Measurements from ENCODE around the gene SV2B. TPM values are rescaled to one million over a fixed set of nuclear protein-coding genes. Genes with fewer than 3 reads are reported as not detected.

Gene SV2B
- total RNA-seq, 1 experiment from 2014 or later = not detected

DNA sequence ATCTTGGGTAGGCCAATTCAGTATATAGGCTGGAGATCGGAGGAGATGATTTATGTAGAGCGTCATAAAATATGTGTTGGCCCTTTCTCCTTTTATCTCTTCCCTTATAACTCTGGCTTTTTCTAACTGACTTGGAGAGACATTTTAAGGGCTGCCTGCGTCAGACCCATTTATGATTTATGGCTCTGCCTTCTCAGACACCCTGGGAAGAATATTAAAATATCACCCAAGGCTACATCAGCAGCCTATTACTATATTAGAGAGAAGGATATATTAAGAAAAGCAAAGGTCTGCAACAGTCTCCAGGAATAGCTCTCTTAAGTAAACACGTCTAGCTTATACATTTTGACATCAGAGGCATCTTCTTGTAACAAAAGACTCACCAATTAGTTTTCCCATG lies 179.4 kb downstream of the SV2B start:
- no peak overlapping the region for H3K9ac ChIP-seq (ENCODE audit: low read length)
- ATAC-seq (no peak), DNase-seq (no peak)
- H3K79me2 ChIP-seq (ENCODE audit: low read length) = no peaks in the 10 kb centered on the region
- H3K27ac ChIP-seq (ENCODE audit: low read length) = no peak overlapping the region
- no peaks in the 10 kb centered on the region for H4K20me1 ChIP-seq (ENCODE audit: low read length)
- H3F3A ChIP-seq (ENCODE audit: low read length, unreplicated experiment) = no peaks in the 10 kb centered on the region
- H2AFZ ChIP-seq (ENCODE audit: low read length) = no peak overlapping the region
- peaks cover 33% of the 10 kb centered on the region for H3K27me3 ChIP-seq (ENCODE audit: low read length)
- H3K36me3 ChIP-seq (ENCODE audit: low read depth, low read length) = no peaks in the 10 kb centered on the region
- ChIA-PET POLR2A (ENCODE audit: unreplicated experiment) (no interaction called here), CTCF (no interaction called here)
- H3K9me2 ChIP-seq (replicated peaks; ENCODE audit: low read length) = no peaks in the 10 kb centered on the region
- intact Hi-C loops (cut with micrococcal nuclease) = no loop called here
- no TSS peak for BruUV-seq (replicated peaks)
- H3K4me3 ChIP-seq (ENCODE audit: low read length) = no peak overlapping the region
- no peak overlapping the region for H3K4me2 ChIP-seq (ENCODE audit: low read length)
- H3K9me3 ChIP-seq (ENCODE audit: low read length) = no peaks in the 10 kb centered on the region
- no peak for TF ChIP-seq EZH2 (IDR thresholded peaks at IDR 0.05; ENCODE audit: low read length, unreplicated experiment)
- TF ChIP-seq EZH2phosphoT487 (IDR thresholded peaks at IDR 0.05; ENCODE audit: borderline replicate concordance, low read length) = no peak
- TF ChIP-seq, protein P1, sequence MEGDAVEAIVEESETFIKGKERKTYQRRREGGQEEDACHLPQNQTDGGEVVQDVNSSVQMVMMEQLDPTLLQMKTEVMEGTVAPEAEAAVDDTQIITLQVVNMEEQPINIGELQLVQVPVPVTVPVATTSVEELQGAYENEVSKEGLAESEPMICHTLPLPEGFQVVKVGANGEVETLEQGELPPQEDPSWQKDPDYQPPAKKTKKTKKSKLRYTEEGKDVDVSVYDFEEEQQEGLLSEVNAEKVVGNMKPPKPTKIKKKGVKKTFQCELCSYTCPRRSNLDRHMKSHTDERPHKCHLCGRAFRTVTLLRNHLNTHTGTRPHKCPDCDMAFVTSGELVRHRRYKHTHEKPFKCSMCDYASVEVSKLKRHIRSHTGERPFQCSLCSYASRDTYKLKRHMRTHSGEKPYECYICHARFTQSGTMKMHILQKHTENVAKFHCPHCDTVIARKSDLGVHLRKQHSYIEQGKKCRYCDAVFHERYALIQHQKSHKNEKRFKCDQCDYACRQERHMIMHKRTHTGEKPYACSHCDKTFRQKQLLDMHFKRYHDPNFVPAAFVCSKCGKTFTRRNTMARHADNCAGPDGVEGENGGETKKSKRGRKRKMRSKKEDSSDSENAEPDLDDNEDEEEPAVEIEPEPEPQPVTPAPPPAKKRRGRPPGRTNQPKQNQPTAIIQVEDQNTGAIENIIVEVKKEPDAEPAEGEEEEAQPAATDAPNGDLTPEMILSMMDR (conservative IDR thresholded peaks at IDR 0.05; ENCODE audit: low read depth, low read length) = no peak
- H3K4me1 ChIP-seq (ENCODE audit: insufficient read depth, low read length) = no peaks in the 10 kb centered on the region

DNA sequence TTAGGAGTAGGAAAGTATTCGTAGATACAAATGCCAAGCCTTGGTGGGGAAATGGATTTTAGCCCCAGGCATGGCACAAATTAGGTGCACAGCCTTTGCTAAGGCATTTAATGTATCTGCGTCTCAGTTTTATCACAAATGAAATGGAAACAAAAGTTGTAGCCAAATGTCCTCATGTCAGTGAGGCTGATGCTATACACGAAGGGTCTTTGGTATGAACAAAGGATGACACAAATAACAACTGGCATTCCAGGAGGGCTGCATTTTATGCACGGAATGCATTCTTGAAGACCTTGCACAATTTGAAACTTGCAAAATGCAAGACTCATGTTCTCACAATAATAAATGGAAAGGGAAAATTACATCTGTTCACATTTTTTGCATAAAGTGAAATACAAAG lies 181.9 kb downstream of the SV2B start:
- H3K36me3 ChIP-seq (ENCODE audit: low read depth, low read length) = no peaks in the 10 kb centered on the region
- H3K4me1 ChIP-seq (ENCODE audit: insufficient read depth, low read length) = no peaks in the 10 kb centered on the region
- H4K20me1 ChIP-seq (ENCODE audit: low read length) = no peaks in the 10 kb centered on the region
- no peak overlapping the region for H3K27ac ChIP-seq (ENCODE audit: low read length)
- no peaks in the 10 kb centered on the region for H3K9me2 ChIP-seq (replicated peaks; ENCODE audit: low read length)
- no peak for ATAC-seq
- H3K4me2 ChIP-seq (ENCODE audit: low read length) = no peak overlapping the region
- H3K27me3 ChIP-seq (ENCODE audit: low read length) = peaks cover 53% of the 10 kb centered on the region
- TF ChIP-seq EZH2 (IDR thresholded peaks at IDR 0.05; ENCODE audit: low read length, unreplicated experiment) (no peak), EZH2phosphoT487 (IDR thresholded peaks at IDR 0.05; ENCODE audit: borderline replicate concordance, low read length) (no peak)
- TF ChIP-seq, protein P1 (conservative IDR thresholded peaks at IDR 0.05; ENCODE audit: low read depth, low read length) = no peak
- no peaks in the 10 kb centered on the region for H3K9me3 ChIP-seq (ENCODE audit: low read length)
- BruUV-seq (replicated peaks) = no TSS peak
- no peak overlapping the region for H3K9ac ChIP-seq (ENCODE audit: low read length)
- intact Hi-C loops (cut with micrococcal nuclease) = no loop called here
- DNase-seq = no peak
- POLR2A ChIA-PET (ENCODE audit: unreplicated experiment) = no interaction called here
- no peaks in the 10 kb centered on the region for H3F3A ChIP-seq (ENCODE audit: low read length, unreplicated experiment)
- H2AFZ ChIP-seq (ENCODE audit: low read length) = no peak overlapping the region
- H3K4me3 ChIP-seq (ENCODE audit: low read length) = no peak overlapping the region
- CTCF ChIA-PET = no interaction called here
- no peaks in the 10 kb centered on the region for H3K79me2 ChIP-seq (ENCODE audit: low read length)

DNA sequence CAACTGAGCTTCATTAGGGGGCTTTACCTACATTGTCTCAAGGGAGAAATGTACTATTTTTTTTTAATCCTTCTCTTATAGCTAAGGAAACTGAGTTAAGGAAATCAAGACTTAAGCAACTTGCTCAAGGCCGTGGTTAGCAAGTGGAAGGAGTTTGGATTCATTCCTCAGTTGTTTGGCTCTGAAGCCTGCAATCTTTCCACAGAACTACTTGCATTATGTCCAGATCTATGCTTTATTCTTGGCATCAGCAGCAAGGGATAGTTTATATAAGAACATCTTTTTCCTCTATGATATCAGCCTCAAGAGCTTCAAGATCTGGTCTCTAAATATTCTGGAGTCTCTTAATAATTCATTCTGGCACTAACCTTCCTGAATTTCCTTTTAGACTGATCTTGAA lies 182.4 kb downstream of the SV2B start:
- Histone ChIP-seq H3K4me1 (ENCODE audit: insufficient read depth, low read length) (no peaks in the 10 kb centered on the region), H3K9me3 (ENCODE audit: low read length) (no peaks in the 10 kb centered on the region), H3K27me3 (ENCODE audit: low read length) (peaks cover 53% of the 10 kb centered on the region), H2AFZ (ENCODE audit: low read length) (no peak overlapping the region), H3K4me2 (ENCODE audit: low read length) (no peak overlapping the region), H3K4me3 (ENCODE audit: low read length) (no peak overlapping the region), H3K27ac (ENCODE audit: low read length) (no peak overlapping the region), H4K20me1 (ENCODE audit: low read length) (no peaks in the 10 kb centered on the region), H3F3A (ENCODE audit: low read length, unreplicated experiment) (no peaks in the 10 kb centered on the region), H3K9ac (ENCODE audit: low read length) (no peak overlapping the region), H3K9me2 (replicated peaks; ENCODE audit: low read length) (no peaks in the 10 kb centered on the region), H3K36me3 (ENCODE audit: low read depth, low read length) (no peaks in the 10 kb centered on the region), H3K79me2 (ENCODE audit: low read length) (no peaks in the 10 kb centered on the region)
- TF ChIP-seq EZH2 (IDR thresholded peaks at IDR 0.05; ENCODE audit: low read length, unreplicated experiment) = no peak
- TF ChIP-seq EZH2phosphoT487 (IDR thresholded peaks at IDR 0.05; ENCODE audit: borderline replicate concordance, low read length) = no peak
- TF ChIP-seq, protein P1 (conservative IDR thresholded peaks at IDR 0.05; ENCODE audit: low read depth, low read length) = no peak
- DNase-seq (no peak), ATAC-seq (no peak)
- CTCF ChIA-PET = no interaction called here
- BruUV-seq (replicated peaks) = no TSS peak
- POLR2A ChIA-PET (ENCODE audit: unreplicated experiment) = no interaction called here
- intact Hi-C loops (cut with micrococcal nuclease) = no loop called here
